NB4 (cell line): Measurements from ENCODE around the gene ZNF784.

Experiments used
- DNase-seq: peaks from one replicate; pipeline ENCODE4 v3.0.0; 2010; ENCODE audit warnings: low read depth
- H3K4me3 ChIP-seq: one replicate; pipeline ENCODE4 v1.5.1; 2011; ENCODE audit warnings: mild to moderate bottlenecking, low read depth, low read length, moderate library complexity
- CTCF ChIP-seq: IDR thresholded peaks from one replicate; pipeline ENCODE4 v1.5.1; 2012; ENCODE audit warnings: low read depth, low read length
- MYC ChIP-seq: IDR thresholded peaks from 2 replicates; pipeline ENCODE4 v1.6.1; 2011; ENCODE audit warnings: low read depth, low read length
- POLR2A ChIP-seq: IDR thresholded peaks from 2 replicates; pipeline ENCODE4 v1.6.1; 2011; ENCODE audit warnings: mild to moderate bottlenecking; ENCODE audit not compliant: insufficient read length; ENCODE audit errors: extremely low read depth
- TF ChIP-seq, protein P1 (sequence below): IDR thresholded peaks from 2 replicates; pipeline ENCODE4 v1.6.1; 2011; ENCODE audit warnings: low read depth, low read length

The ZNF784 gene

GRCh38 chr19:55649268-55650125 is 25.1 kb upstream of the ZNF784 start:
- TF ChIP-seq CTCF (no peak), MYC (no peak), POLR2A (no peak)
- TF ChIP-seq, protein P1, sequence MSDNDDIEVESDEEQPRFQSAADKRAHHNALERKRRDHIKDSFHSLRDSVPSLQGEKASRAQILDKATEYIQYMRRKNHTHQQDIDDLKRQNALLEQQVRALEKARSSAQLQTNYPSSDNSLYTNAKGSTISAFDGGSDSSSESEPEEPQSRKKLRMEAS = no peak
- no peak for DNase-seq
- no peak overlapping the region for H3K4me3 ChIP-seq

DNA sequence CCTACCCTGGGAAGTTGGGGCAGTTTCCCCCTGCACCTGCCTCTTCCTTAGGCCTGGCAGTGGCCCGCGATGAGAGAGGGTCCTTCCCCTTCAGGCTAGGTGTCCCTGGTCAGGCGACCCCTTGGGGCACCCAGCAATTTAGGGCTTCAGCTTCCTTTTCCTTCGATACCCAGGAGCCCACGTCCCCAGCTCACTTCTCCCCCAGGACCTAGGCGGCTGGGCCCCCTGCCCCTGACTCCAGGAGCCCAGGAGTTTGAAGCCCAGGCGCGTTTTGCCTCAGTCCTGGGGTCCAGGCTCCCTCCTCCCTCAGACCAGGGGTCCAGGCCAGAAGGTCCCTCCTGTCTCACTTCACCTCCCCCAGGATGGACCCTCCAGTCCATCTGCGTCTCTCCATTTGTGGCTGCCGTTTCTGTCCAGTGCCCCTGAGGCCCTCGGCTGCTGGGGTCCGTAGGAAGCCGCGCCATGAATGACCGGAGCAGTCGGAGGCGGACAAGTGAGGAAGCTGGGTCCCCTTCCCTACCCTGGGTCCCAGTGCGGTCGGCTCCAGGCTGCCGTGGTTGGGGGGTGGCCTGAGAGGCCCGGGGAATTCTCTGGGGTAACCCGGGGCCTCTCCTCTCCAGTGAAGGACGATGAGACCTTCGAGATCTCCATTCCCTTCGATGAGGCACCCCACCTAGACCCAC is 24.4 kb upstream of the ZNF784 start:
- no peak for DNase-seq
- TF ChIP-seq POLR2A (no peak), CTCF (no peak), MYC (no peak)
- TF ChIP-seq, protein P1 = no peak
- peak overlapping the region; percentile 46 for H3K4me3 ChIP-seq

GRCh38 chr19:55647732-55648584 is 23.6 kb upstream of the ZNF784 start, which contains the start of gene CCDC106:
CCDC106 (plus strand) TSS chr19:55648212; CDS start chr19:55649047, 835 bp downstream.
- TF ChIP-seq CTCF (no peak), MYC (no peak), POLR2A (no peak)
- TF ChIP-seq, protein P1 = no peak
- DNase-seq = peak; percentile 65
- peak within 1 kb of the TSS; percentile 46 for H3K4me3 ChIP-seq

DNA sequence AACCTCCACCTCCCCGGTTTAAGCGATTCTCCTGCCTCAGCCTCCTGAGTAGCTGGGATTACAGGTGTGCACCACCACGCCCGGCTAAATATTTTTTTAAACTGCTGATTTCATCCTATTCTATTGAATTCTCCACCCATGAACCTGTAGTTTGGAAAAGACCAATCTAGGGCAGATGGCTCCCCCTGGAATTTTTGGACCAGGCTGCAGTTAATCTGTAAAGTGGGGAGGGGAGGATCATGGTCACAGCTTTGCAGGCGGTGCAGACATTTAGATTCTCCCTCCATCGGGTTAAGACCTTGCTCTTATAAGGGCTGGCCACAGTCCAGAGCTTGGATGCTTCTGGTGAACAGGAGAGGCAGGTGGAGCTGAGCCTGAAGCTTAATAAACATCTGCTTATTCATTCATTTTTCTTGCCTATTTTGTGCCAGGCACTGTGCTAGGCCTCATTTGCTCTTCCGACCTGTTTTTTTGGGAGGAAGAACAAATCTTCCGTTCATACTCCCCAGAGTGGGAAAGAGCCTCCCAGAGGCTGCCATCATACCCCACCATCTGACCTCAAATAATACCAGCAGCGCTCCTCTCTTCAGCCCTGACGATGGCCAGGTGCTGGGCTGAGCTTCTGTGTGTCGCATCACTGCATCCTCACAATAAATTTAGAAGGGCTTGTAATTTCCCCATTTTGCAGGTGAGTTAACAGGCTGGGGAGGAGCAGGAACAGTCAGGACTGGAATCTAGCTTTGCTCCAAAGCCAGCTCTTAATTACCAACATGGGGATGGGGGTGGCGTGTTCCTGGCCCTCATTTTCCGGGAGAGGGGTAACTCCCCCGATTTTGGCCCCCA is 22.7 kb upstream of the ZNF784 start:
- H3K4me3 ChIP-seq = peak overlapping the region; percentile 46
- TF ChIP-seq, protein P1 = no peak
- no peak for TF ChIP-seq CTCF
- TF ChIP-seq POLR2A = no peak
- TF ChIP-seq MYC = no peak
- no peak for DNase-seq

DNA sequence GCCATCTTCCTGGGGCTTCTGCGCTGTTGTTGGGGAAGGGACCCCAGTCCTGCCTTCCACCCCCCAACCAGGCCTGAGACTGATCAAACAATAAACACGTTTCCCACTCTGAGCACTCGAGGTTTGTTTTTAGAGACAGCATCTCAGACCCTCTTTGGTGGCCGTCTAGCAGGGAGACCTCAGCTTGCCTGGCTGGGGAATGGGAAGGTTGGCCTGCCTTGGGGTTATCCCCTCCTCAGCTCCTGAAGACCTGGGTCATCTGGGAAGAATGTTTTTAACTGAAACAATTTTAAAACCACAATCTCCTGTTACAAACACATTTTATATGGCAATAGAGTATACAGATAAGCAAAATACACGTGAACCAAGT is 21.1 kb upstream of the ZNF784 start:
- DNase-seq = no peak
- no peak for TF ChIP-seq CTCF
- no peak for TF ChIP-seq POLR2A
- TF ChIP-seq MYC = no peak
- TF ChIP-seq, protein P1 = no peak
- no peak overlapping the region for H3K4me3 ChIP-seq
